SK-N-MC (cell line): ENCODE measurements around the gene GRPEL1.
"Not testable (repeated sequence)": the region's sequence is repeated elsewhere in the genome, so short reads cannot be mapped to it uniquely, and the experiment has no call there.

Experiments used
- DNase-seq: peaks from one replicate; pipeline ENCODE4 v3.0.0-alpha.2; 2011; ENCODE audit warnings: low read depth, low spot score
- H3K27ac ChIP-seq: fragments of 200-600 bp; sonication (generic); 2 replicates; pipeline ENCODE4 v1.5.1; 2016; ENCODE audit warnings: mixed run types
- H3K36me3 ChIP-seq: fragments of 200-600 bp; sonication (generic); 2 replicates; pipeline ENCODE4 v1.6.1; 2017; ENCODE audit warnings: antibody characterized with exemption, low read length, mixed read lengths; ENCODE audit not compliant: insufficient read depth
- H3K4me3 ChIP-seq: fragments of 200-600 bp; sonication (generic); 2 replicates; pipeline ENCODE4 v1.5.1; 2016
- H3K9ac ChIP-seq: fragments of 200-600 bp; sonication (generic); 2 replicates; pipeline ENCODE4 v1.8.0; 2017; ENCODE audit warnings: mixed run types, mixed read lengths; ENCODE audit not compliant: insufficient read length
- H3K9me3 ChIP-seq: fragments of 200-600 bp; sonication (generic); 2 replicates; pipeline ENCODE4 v1.6.1; 2017; ENCODE audit warnings: low read depth, mild to moderate bottlenecking, antibody characterized with exemption, low read length, moderate library complexity, mixed read lengths
- EZH2 ChIP-seq: fragments of 200-600 bp; sonication (generic); IDR thresholded peaks from one replicate; pipeline ENCODE4 v1.6.1; 2017; ENCODE audit warnings: antibody characterized with exemption
- FOXP2 ChIP-seq: optimal IDR thresholded peaks from 2 replicates; pipeline ENCODE3; 2011; ENCODE audit warnings: mild to moderate bottlenecking, moderate library complexity; ENCODE audit not compliant: insufficient read depth; ENCODE audit errors: extremely low read length, control extremely low read depth
- POLR2AphosphoS5 ChIP-seq: IDR thresholded peaks from 2 replicates; pipeline ENCODE4 v1.6.1; 2012; ENCODE audit warnings: mild to moderate bottlenecking, low read depth, low read length, borderline replicate concordance

Gene GRPEL1

DNA sequence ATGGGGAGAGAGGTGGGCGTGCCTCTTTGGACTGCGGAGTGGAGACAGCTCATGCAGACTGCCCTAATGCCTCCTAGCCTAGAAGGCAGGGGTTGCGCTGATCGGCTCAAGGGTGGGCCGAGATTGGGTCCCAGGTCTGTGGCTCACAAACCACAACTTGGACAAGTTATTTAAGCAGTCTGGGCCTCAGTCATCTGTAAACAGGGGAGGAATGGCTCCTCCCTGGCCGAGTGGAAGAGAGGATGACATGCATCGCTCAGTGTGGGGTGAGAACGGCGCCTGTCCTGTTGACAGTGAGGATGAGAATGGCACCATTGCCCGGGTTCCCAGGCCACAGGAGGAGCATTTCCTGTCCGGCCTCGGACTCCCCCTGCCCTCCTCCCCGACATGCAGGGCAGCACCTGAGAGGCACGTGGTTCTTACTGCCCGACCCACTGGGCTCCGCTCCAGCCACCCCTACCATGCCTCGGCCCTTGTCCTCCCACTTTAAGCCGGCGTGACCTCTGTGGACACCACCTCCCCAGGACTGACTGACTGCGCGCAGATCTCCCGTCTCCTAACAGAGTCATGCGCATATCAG is 40.3 kb upstream of the GRPEL1 start:
- TF ChIP-seq FOXP2 = no peak
- no peak for TF ChIP-seq POLR2AphosphoS5
- TF ChIP-seq EZH2 = no peak
- Histone ChIP-seq H3K36me3 (no peaks in the 10 kb centered on the region), H3K27ac (no peak overlapping the region), H3K9me3 (no peaks in the 10 kb centered on the region), H3K4me3 (no peak overlapping the region), H3K9ac (no peak overlapping the region)
- DNase-seq = no peak

DNA sequence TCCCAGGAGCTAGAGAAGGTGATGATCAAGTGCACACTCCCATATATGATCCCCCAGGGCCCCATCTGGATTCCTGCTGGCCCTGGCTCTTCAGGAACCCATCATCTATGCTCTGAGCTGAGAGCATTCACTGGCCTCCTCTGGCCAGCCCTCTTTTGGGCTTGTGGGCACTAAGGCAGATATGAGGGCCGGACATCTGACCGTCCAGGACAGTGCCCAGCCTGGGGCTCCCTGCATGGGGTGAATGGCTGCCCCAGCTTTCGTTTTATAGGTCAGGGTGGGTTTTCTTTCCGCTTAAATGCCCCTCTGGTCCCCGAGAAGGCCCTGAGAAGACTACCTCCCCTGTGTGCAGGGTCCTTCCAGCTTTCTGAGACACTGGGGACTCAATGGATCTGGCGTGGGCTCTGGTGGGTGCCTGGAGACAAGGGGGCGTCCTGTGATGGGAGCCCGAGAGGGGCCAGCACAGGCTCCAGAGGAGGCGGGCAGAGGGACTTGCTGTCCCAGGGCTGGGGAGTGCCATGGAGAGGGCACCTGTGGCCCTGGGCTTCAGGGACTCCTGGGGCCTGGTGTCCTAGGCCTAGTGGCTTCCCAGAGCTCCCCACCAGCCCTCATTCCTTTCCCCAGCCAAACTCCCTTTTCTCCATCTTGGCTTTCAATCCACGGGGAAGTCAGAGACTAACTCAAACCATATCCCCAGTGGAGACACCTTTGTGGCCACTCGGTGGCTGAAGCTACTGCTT is 39.5 kb upstream of the GRPEL1 start:
- no peak overlapping the region for H3K4me3 ChIP-seq
- no peak for TF ChIP-seq EZH2
- no peak for TF ChIP-seq FOXP2
- TF ChIP-seq POLR2AphosphoS5 = no peak
- no peaks in the 10 kb centered on the region for H3K36me3 ChIP-seq
- H3K9me3 ChIP-seq = no peaks in the 10 kb centered on the region
- DNase-seq = no peak
- H3K27ac ChIP-seq = no peak overlapping the region
- H3K9ac ChIP-seq = no peak overlapping the region

DNA sequence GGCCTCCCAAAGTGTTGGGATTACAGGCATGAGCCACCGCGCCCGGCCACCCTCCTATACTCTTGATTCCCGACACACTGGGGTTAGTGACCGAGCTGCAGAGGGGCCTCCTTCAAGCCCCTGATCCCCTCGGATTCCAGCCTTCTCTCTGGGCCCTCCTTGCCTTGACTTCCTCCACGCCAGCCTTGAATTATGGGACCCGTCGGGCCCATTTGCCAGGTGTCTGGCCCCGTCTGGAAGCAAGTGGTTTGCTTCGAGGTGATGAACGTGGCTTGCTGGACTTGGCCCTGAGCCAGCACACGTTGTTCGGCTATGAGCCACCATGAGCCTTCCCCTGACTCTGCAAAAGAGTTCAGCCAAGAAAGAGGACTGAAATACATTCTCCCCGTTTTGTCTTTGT is 37.4 kb upstream of the GRPEL1 start:
- no peak for DNase-seq
- TF ChIP-seq FOXP2 (no peak), POLR2AphosphoS5 (no peak), EZH2 (no peak)
- H3K36me3 ChIP-seq = no peaks in the 10 kb centered on the region
- H3K4me3 ChIP-seq = no peak overlapping the region
- no peak overlapping the region for H3K27ac ChIP-seq
- no peaks in the 10 kb centered on the region for H3K9me3 ChIP-seq
- no peak overlapping the region for H3K9ac ChIP-seq

DNA sequence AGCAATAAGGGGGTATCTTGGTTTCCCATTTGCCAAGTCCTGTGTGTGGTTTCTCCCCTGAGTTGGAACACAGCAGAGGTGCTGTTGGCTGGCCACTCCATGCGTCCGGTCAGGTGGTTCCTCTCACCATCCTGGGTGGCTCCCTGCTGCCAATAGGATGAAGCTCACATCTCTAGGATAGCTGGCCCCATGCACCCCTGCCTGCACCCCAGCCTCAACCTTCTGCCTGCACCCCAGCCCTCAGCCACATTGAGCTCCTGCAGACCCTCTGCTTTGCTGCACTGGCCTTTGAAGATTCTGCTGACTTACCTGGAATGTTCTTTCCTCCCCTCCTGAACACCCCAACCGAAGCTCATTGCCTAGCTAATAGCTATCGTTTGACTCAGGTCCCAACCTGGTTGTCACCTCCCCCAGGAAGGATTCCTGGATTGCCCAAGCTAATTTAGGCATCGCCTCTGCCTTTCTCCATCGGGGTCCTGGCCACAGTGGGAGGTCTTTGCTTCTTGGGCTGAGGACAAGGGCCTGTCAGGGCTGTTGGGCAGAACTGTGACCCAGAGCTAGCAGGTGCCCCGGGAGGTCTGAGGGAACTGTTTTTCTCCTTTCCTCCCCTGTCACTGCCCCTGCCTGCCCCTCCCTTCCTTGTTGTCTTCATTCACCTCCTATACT is 36.6 kb upstream of the GRPEL1 start:
- Histone ChIP-seq H3K4me3 (no peak overlapping the region), H3K9ac (no peak overlapping the region), H3K36me3 (no peaks in the 10 kb centered on the region), H3K9me3 (no peaks in the 10 kb centered on the region), H3K27ac (no peak overlapping the region)
- DNase-seq = no peak
- TF ChIP-seq EZH2 = no peak
- TF ChIP-seq FOXP2 = no peak
- no peak for TF ChIP-seq POLR2AphosphoS5

DNA sequence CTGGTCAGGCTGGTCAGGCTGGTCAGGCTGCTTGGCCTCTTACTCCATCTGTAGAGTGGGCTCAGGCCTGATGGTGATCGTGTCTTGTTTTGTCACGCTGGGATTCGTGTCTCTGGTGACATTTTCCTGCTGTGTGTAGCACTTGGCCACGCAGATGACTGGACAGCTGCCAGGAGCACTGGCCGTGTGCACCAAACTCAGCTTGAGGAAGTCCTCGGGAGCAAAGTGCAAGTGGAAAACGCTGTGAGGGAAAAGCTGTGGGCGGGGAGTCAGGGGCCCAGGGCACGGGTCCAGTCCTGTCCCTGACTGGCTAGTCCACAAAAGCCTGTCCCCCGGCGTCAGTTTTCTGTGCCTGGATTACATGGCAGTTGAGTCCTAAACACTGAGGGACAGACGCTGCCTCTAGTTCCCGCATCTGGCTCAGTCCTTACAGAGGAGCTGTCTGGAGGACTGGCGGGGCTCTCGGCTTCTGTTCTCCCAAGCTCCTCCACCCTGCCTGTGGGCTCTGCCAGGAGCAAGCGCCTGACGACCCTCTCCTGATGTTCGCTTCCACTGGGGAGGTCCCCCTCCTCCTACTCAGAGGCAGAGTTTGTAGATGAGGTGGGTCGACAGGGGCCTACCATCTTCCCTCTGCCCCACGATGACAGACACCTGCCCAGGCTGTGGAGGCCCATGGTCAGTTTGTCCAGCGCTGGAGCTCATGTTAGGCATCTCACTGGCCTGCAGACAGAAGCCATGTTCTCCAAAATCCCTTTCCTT is 35.9 kb upstream of the GRPEL1 start:
- Histone ChIP-seq H3K27ac (no peak overlapping the region), H3K36me3 (no peaks in the 10 kb centered on the region), H3K4me3 (peak overlapping the region; percentile 76; the same call in 1 of the 2 replicates), H3K9ac (no peak overlapping the region), H3K9me3 (no peaks in the 10 kb centered on the region)
- DNase-seq = no peak
- TF ChIP-seq POLR2AphosphoS5 (no peak), EZH2 (no peak), FOXP2 (no peak)

DNA sequence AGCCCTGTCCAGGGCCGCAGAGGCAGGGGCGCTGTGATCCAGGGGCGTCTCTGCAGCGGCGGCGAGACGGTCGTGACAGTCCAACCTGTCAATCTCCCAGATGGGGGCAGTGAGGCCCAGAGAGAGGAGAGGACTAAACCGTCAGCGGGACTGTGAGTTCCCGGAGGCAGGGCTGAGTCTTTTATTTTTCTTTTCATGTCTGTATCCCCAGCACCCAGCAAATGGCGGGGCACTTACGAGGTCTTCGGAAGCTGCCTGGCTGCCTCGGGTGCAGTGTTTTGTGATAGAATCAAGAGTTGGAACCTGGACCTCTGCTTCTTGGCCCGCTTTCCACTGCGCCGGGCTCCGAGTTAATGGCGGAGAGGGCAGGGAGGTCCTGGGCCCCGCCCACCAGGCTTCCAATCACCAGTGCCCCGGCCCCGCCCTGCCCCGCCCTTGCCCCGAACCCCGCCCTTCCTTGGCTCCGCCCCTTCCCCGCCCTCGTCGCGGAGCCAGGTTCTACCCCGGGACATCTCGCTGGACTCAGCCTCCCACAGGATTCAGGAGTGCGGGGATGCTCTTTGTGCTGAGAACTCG is 35.3 kb upstream of the GRPEL1 start:
- no peak for DNase-seq
- Histone ChIP-seq H3K36me3 (no peaks in the 10 kb centered on the region), H3K27ac (no peak overlapping the region), H3K9me3 (no peaks in the 10 kb centered on the region), H3K9ac (peak overlapping the region; percentile 45), H3K4me3 (peak overlapping the region; percentile 76)
- TF ChIP-seq EZH2 (no peak), FOXP2 (no peak), POLR2AphosphoS5 (peak; percentile 69; the same call in 1 of the 2 replicates)

DNA sequence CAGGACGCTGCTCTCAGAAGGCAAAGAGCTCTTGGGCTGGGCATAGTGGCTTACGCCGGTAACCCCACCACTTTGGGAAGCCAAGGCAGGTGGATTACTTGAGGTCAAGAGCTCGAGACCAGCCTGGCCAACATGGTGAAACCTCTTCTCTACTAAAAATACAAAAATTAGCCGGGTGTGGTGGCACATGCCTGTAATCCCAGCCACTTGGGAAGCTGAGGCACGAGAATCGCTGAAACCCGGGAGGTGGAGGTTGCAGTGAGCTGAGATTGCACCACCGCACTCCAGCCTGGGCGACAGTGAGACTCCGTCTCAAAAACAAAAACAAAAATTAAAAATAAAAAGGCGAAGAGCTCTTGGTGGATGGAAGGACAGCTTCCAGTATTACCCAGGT is 34.6 kb upstream of the GRPEL1 start:
- not testable (repeated sequence) for H3K36me3 ChIP-seq, DNase-seq, H3K27ac ChIP-seq, H3K9ac ChIP-seq, H3K9me3 ChIP-seq
- H3K4me3 ChIP-seq = peak overlapping the region; percentile 76
